ENCODE results near the gene PCDHGB2.
"Not testable (repeated sequence)": the region's sequence is repeated elsewhere in the genome, so short reads cannot be mapped to it uniquely, and the experiment has no call there.

PCDHGB2 gene

DNA sequence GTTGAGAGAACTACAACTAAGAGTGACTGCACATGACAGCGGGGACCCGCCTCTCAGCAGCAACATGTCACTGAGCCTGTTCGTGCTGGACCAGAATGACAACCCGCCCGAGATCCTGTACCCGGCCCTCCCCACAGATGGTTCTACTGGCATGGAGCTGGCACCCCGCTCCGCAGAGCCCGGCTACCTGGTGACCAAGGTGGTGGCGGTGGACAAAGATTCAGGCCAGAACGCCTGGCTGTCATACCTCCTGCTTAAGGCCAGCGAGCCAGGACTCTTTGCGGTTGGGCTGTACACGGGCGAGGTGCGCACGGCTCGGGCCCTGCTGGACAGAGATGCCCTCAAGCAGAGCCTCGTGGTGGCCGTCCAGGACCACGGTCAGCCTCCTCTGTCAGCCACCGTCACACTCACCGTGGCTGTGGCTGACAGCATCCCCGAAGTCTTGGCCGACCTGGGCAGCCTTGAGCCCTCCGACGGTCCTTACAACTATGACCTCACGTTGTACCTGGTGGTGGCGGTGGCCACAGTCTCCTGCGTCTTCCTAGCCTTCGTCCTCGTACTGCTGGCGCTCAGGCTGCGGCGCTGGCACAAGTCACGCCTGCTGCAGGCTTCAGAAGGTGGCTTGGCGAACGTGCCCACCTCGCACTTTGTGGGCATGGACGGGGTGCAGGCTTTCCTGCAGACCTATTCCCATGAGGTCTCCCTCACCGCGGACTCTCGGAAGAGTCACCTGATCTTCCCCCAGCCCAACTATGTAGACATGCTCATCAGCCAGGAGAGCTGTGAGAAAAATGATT is 24.9 kb downstream of the PCDHGB2 start:
- no peak for DNase-seq (ENCODE audit: low spot score)

DNA sequence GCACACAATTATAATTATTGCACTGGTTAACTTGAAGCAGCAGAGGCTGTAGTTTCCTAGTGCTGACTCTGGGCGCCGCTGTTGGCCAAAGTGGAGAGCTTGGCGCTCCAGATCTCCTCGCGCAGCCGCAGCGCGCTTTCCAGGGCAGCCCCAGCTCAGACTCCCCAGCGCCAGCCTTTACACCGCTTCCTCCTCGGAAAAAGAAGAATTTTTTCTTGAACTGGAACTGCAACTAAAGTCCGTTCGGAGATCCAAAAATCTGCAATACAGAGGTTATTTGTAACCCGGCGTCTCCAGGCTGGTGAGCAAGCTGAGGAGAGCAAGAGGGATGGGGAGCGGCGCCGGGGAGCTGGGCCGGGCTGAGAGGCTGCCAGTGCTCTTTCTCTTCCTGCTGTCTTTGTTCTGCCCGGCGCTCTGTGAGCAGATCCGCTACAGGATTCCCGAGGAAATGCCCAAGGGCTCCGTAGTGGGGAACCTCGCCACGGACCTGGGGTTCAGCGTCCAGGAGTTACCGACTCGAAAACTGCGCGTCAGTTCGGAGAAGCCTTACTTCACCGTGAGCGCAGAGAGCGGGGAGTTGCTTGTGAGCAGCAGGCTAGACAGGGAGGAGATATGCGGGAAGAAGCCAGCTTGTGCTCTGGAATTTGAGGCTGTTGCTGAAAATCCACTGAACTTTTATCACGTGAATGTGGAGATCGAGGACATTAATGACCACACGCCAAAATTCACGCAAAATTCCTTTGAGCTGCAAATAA is 27.9 kb downstream of the PCDHGB2 start, which contains the start of gene PCDHGB4:
Gene PCDHGB4, plus strand, starts transcription at position 142 of the 755 bp plus-strand sequence. Its CDS starts 187 bp downstream, at position 329.
- peak; percentile 62 for DNase-seq (ENCODE audit: low spot score)

DNA sequence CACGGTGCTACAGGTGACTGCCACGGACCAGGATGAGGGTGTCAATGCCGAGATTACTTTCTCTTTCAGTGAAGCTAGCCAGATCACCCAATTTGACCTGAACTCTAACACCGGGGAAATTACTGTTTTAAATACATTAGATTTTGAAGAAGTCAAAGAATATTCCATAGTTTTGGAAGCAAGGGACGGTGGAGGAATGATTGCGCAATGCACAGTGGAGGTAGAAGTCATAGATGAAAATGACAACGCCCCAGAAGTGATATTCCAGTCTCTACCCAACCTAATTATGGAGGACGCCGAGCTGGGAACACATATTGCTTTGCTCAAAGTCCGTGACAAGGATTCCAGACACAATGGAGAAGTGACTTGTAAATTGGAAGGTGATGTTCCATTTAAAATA is 28.9 kb downstream of the PCDHGB2 start:
- no peak for DNase-seq (ENCODE audit: low spot score)

DNA sequence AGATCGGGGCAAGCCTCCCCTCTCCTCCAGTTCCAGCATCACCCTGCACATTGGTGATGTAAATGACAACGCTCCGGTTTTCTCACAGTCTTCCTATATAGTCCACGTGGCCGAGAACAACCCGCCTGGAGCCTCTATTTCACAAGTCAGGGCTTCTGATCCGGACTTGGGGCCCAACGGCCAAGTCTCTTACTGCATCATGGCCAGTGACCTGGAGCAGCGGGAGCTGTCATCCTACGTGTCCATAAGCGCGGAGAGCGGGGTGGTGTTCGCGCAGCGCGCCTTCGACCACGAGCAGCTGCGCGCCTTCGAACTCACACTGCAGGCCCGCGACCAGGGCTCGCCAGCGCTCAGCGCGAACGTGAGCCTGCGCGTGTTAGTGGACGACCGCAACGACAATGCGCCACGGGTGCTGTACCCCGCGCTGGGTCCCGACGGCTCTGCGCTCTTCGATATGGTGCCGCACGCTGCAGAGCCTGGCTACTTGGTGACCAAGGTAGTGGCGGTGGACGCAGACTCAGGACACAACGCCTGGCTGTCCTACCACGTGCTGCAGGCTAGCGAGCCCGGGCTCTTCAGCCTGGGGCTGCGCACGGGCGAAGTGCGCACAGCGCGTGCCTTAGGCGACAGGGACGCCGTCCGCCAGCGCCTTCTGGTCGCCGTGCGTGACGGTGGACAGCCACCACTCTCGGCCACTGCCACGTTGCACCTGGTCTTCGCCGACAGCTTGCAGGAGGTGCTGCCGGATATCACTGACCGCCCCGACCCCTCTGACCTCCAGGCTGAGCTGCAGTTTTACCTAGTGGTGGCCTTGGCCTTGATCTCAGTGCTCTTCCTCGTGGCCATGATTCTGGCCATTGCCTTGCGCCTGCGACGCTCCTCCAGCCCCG is 29.6 kb downstream of the PCDHGB2 start:
- no peak for DNase-seq (ENCODE audit: low spot score)

DNA sequence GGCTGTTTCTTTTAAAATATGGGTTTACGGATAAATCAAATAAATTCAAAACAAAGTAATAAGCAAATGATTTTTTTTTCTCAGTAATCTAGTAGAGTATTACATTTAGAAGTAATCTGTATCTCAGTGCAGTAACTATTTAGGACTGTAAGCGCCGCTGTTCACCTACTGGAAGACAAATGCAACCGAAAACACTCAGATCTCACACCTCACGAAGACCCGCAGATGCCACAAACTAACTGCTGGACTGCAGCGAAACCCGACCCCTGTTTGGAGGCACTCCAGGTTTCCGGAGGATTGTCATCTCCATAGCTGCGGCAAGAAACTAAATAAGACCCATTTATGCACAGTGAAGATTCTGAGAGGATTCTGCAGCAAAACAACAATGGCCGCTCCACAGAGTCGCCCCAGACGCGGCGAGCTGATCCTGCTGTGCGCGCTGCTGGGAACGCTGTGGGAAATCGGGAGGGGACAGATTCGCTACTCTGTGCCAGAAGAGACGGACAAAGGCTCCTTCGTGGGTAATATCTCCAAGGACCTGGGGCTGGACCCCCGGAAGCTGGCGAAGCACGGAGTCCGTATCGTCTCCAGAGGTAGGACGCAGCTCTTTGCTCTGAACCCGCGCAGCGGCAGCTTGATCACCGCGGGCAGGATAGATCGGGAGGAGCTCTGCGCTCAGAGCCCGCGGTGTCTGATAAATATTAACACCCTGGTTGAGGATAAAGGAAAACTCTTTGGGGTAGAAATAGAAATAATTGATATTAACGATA is 32.8 kb downstream of the PCDHGB2 start, which contains the start of gene PCDHGA8:
Gene PCDHGA8, plus strand, starts transcription at position 205 of the 770 bp plus-strand sequence. Its CDS starts 181 bp downstream, at position 386.
- DNase-seq (ENCODE audit: low spot score) = no peak

DNA sequence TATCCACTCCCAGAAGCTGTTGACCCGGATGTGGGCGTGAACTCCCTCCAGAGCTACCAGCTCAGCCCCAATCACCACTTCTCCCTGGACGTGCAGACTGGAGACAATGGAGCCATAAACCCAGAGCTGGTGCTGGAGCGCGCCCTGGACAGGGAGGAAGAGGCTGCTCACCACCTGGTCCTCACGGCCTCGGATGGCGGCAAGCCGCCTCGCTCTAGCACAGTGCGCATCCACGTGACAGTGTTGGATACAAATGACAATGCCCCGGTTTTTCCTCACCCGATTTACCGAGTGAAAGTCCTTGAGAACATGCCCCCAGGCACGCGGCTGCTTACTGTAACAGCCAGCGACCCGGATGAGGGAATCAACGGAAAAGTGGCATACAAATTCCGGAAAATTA is 33.5 kb downstream of the PCDHGB2 start:
- no peak for DNase-seq (ENCODE audit: low spot score)

DNA sequence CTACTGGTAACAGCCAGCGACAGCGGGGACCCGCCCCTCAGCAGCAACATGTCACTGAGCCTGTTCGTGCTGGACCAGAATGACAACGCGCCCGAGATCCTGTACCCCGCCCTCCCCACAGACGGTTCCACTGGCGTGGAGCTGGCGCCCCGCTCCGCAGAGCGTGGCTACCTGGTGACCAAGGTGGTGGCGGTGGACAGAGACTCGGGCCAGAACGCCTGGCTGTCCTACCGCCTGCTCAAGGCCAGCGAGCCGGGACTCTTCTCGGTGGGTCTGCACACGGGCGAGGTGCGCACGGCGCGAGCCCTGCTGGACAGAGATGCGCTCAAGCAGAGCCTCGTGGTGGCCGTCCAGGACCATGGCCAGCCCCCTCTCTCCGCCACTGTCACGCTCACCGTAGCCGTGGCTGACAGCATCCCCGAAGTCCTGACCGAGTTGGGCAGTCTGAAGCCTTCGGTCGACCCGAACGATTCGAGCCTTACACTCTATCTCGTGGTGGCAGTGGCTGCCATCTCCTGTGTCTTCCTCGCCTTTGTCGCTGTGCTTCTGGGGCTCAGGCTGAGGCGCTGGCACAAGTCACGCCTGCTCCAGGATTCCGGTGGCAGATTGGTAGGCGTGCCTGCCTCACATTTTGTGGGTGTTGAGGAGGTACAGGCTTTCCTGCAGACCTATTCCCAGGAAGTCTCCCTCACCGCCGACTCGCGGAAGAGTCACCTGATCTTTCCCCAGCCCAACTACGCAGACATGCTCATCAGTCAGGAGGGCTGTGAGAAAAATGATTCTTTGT is 34.8 kb downstream of the PCDHGB2 start:
- DNase-seq (ENCODE audit: low spot score) = not testable (repeated sequence)

DNA sequence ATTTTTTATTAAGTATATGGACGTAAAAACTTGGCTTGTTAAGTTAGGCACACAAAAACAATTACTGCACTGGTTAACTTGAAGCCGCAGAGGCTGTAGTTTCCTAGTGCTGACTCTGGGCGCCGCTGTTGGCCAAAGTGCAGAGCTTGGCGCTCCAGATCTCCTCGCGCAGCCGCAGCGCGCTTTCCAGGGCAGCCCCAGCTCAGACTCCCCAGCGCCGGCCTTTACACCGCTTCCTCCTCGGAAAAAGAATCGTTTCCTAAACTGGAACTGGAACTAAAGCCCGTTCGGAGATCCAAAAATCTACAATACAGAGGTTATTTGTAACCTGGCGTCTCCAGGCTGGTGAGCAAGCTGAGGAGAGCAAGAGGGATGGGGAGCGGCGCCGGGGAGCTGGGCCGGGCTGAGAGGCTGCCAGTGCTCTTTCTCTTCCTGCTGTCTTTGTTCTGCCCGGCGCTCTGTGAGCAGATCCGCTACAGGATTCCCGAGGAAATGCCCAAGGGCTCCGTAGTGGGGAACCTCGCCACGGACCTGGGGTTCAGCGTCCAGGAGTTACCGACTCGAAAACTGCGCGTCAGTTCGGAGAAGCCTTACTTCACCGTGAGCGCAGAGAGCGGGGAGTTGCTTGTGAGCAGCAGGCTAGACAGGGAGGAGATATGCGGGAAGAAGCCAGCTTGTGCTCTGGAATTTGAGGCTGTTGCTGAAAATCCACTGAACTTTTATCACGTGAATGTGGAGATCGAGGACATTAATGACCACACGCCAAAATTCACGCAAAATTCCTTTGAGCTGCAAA is 38.2 kb downstream of the PCDHGB2 start, which contains the start of gene PCDHGB5:
Gene PCDHGB5, plus strand, starts transcription at position 192 of the 796 bp plus-strand sequence. Its CDS starts 181 bp downstream, at position 373.
- peak; percentile 46 for DNase-seq (ENCODE audit: low spot score)

DNA sequence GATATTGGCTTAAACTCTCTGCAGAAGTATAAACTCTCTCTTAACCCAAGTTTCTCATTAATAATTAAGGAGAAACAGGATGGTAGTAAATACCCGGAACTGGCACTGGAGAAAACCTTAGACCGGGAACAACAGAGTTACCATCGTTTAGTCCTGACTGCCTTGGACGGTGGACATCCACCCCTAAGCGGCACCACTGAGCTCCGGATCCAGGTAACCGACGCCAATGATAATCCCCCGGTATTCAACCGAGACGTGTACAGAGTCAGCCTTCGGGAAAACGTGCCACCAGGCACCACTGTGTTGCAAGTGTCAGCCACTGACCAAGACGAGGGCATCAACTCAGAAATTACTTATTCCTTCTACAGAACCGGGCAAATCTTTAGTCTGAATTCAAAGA is 38.8 kb downstream of the PCDHGB2 start:
- DNase-seq (ENCODE audit: low spot score) = no peak

DNA sequence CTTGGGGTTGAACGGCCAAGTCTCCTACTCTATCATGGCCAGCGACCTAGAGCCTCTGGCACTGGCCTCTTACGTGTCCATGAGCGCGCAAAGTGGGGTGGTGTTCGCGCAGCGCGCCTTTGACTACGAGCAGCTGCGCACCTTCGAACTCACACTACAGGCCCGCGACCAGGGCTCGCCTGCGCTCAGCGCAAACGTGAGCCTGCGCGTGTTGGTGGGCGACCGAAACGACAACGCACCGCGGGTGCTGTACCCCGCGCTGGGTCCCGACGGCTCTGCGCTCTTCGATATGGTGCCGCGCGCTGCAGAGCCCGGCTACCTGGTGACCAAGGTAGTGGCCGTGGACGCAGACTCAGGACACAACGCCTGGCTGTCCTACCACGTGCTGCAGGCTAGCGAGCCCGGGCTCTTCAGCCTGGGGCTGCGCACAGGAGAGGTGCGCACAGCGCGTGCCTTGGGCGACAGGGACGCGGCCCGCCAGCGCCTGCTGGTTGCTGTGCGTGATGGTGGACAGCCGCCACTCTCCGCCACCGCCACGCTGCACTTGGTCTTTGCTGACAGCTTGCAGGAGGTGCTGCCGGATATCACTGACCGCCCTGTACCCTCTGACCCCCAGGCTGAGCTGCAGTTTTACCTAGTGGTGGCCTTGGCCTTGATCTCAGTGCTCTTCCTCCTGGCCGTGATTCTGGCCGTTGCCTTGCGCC is 39.9 kb downstream of the PCDHGB2 start:
- DNase-seq (ENCODE audit: low spot score) = no peak

DNA sequence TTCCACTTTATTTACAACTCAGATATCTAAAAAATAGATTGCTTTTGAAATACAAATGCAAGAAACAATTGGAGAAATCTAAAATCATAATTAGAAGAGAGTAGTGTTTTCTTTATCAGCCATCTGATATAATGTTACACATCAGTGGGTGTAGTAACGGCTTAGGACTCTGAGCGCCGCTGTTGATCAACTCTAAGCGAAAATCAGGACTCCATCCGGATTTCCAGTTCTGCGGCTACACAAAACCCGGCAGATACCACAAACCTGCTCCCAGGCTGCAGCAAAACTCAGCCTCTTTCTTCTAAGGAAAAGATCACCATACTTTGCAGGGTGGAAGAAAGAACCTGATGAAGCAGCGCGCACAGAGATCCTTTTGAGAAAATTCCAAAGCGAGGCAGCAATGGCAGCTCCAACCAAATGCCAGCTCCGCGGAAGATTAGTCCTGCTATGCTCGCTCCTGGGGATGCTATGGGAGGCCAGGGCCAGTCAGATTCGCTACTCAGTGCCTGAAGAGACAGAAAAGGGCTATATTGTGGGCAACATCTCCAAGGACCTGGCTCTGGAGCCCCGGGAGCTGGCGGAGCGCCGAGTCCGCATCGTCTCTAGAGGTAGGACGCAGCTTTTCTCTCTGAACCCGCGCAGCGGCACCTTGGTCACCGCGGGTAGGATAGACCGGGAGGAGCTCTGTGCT is 42.9 kb downstream of the PCDHGB2 start, which contains the start of gene PCDHGA9:
Gene PCDHGA9, plus strand, starts transcription at position 226 of the 691 bp plus-strand sequence. Its CDS starts 175 bp downstream, at position 401.
- DNase-seq (ENCODE audit: low spot score) = peak; percentile 42

DNA sequence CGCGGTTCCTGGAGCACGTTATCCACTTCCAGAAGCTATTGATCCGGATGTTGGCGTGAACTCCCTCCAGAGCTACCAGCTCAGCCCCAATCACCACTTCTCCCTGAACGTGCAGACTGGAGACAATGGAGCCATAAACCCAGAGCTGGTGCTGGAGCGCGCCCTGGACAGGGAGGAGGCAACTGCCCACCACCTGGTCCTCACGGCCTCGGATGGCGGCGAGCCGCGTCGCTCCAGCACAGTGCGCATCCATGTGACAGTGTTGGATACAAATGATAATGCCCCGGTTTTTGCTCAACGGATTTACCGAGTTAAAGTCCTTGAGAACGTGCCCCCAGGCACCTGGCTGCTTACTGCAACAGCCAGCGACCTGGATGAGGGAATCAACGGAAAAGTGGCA is 43.6 kb downstream of the PCDHGB2 start:
- DNase-seq (ENCODE audit: low spot score) = no peak

DNA sequence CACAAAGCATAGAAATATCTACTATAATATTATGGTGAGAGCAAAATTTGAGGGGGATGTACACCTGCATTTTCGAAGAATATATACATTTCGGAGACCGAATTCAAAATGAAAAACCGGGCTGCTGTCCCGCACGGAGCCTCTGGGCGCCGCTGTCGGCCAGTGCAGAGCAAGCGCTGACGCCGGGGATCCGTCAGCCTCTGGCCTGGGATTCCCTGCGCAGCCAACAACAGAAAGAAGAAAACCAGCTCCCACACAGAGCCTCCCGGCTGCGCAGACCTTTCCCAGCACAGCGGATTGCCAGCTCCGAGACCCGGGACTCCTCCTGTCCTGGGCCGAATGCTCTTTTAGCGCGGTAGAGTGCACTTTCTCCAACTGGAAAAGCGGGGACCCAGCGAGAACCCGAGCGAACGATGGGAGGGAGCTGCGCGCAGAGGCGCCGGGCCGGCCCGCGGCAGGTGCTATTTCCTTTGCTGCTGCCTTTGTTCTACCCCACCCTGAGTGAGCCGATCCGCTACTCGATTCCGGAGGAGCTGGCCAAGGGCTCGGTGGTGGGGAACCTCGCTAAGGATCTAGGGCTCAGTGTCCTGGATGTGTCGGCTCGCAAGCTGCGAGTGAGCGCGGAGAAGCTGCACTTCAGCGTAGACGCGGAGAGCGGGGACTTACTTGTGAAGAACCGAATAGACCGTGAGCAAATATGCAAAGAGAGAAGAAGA is 48.2 kb downstream of the PCDHGB2 start, which contains the start of gene PCDHGB6:
Gene PCDHGB6, plus strand, starts transcription at position 232 of the 716 bp plus-strand sequence. Its CDS starts 182 bp downstream, at position 414.
- peak; percentile 57 for DNase-seq (ENCODE audit: low spot score)

DNA sequence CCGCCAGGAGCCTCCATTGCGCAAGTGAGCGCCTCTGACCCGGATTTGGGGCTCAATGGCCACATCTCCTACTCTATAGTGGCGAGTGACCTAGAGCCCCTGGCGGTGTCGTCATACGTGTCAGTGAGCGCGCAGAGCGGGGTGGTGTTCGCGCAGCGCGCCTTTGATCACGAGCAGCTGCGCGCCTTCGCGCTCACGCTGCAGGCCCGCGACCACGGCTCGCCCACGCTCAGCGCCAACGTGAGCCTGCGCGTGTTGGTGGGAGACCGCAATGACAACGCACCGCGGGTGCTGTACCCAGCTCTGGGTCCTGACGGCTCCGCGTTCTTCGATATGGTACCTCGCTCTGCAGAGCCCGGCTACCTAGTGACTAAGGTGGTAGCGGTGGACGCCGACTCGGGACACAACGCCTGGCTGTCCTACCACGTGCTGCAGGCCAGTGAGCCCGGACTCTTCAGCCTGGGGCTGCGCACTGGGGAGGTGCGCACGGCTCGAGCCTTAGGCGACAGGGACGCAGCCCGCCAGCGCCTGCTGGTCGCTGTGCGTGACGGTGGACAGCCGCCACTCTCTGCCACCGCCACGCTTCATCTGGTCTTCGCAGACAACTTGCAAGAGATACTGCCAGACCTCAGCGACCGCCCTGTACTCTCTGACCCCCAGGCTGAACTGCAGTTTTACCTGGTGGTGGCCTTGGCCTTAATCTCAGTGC is 50.0 kb downstream of the PCDHGB2 start:
- no peak for DNase-seq (ENCODE audit: low spot score)

DNA sequence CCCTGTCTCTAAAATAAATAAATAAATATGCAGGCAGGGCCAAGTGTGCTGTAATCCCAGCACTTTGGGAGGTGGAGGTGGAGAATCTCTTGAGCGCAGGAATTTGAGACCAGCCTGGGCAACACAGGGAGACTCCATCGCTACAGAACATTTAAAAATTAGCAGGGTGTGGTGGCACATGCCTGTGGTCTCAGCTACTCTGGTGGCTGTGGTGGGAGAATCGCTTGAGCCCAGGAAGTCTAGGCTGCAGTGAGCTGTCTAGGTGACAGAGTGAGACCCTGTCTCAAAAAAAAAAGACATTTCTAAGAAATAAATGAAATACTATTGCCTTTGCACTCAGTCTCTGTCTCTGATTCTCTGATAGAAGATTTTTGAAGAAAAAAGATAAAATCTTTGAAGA is 51.8 kb downstream of the PCDHGB2 start:
- no peak for DNase-seq (ENCODE audit: low spot score)

All from AG20443 (cell line).